Stimulated activated naive CD8-positive, alpha-beta T cell treated with anti-CD3 and anti-CD28 coated beads, Interleukin-15, amount 100 ng/mL, for 72 hours (primary cell): ENCODE measurements around the gene CCDC90B.
A peak's percentile ranks its signal among the peaks of the same experiment; 100 is the strongest.
"Not testable (repeated sequence)": the region's sequence is repeated elsewhere in the genome, so short reads cannot be mapped to it uniquely, and the experiment has no call there.

Source experiments
- ATAC-seq: fragments of 150-1000 bp; cut with Tn5 transposase; 2 replicates; pipeline ENCODE4 v1.10.0; 2021; ENCODE audit warnings: mild to moderate bottlenecking, moderate library complexity
- DNase-seq, 2 donors: peaks; one replicate each; pipeline ENCODE4 v3.0.0; 2021 to 2022
- H3K27ac Mint-ChIP-seq, 2 donors: one replicate each; pipeline ENCODE4 v1.8.0; 2022; ENCODE audit warnings: mild to moderate bottlenecking in 2 of 2, mixed read lengths in 2 of 2, moderate library complexity in 2 of 2
- H3K27me3 Mint-ChIP-seq: one replicate; pipeline ENCODE4 v1.8.0; 2022; ENCODE audit warnings: mixed read lengths
- H3K4me1 Mint-ChIP-seq: one replicate; pipeline ENCODE4 v1.8.0; 2022; ENCODE audit warnings: mild to moderate bottlenecking, mixed read lengths
- H3K4me3 Mint-ChIP-seq, 2 donors: one replicate each; pipeline ENCODE4 v1.8.0; 2022; ENCODE audit warnings: mild to moderate bottlenecking in 2 of 2, mixed read lengths in 2 of 2, moderate library complexity in 1 of 2
- H3K9me3 Mint-ChIP-seq, 2 donors: one replicate each; pipeline ENCODE4 v1.8.0; 2022; ENCODE audit warnings: mixed read lengths in 2 of 2

CCDC90B gene, protein sequence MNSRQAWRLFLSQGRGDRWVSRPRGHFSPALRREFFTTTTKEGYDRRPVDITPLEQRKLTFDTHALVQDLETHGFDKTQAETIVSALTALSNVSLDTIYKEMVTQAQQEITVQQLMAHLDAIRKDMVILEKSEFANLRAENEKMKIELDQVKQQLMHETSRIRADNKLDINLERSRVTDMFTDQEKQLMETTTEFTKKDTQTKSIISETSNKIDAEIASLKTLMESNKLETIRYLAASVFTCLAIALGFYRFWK

DNA sequence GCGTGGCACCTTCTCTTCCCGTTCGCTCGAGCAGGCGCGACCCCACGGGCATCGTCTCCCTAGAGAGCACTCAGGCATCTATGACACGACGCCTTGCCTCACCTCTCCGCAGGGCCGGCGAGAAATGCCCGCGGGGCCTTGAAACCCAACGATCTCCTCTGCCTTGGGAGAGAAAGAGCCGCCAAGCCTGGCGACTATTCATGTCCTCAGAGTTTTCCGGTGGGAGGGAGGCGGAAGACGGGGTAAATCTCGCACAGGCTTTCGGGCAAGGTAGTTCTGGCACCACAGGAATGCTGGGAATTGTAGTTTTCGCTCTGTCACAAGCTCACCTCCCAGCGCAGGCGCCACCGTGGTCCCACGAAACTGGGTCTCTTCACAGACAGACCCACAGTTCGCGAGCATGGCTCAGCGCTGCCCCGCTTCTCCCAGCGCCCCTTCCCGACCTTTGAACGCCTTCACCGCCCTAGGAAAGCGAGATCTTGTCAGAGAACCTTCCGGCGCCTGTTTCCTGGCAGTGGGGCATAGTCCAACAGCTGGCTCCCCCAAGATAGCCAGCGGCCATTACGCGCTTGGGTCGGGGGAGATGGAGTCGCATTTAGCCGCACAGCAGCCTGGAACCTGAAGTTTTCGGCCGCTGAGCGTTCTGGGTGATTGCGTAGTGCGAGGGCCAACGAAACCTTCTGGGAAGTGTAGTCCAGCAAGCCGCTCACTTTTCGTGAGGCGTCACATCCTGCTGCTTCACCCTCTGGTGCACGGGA is at the start of gene CCDC90B:
Gene CCDC90B (minus strand): TSS at position 597 of the 758 bp plus-strand sequence. CDS start 395 bp downstream, at position 202.
- peak; percentile 91 to 95 for DNase-seq
- Mint-ChIP-seq H3K4me1 (peaks cover 26% of the 10 kb centered on the region), H3K27me3 (no peaks in the 10 kb centered on the region), H3K9me3 (peaks cover 0 to 3% of the 10 kb centered on the region in 2 donors), H3K27ac (peak within 1 kb of the TSS; percentile 98 to 100), H3K4me3 (peak within 1 kb of the TSS; percentile 86 to 97)
- peak; percentile 95 for ATAC-seq

GRCh38 chr11:83335446-83336070 is 49.4 kb upstream of the CCDC90B start:
- ATAC-seq (no peak), DNase-seq (no peak)
- Mint-ChIP-seq H3K4me3 (no peak overlapping the region), H3K4me1 (no peaks in the 10 kb centered on the region), H3K27me3 (no peaks in the 10 kb centered on the region), H3K9me3 (no peaks in the 10 kb centered on the region), H3K27ac (no peak overlapping the region)

- Mint-ChIP-seq H3K27ac (no peak overlapping the region), H3K4me3 (no peak overlapping the region), H3K9me3 (peaks cover 0 to 9% of the 10 kb centered on the region in 2 donors), H3K4me1 (no peaks in the 10 kb centered on the region), H3K27me3 (peaks cover 7% of the 10 kb centered on the region)
- DNase-seq = no peak
- ATAC-seq = no peak
Observed at GRCh38 chr11:83330303-83330702, 44.1 kb upstream of the CCDC90B start.

GRCh38 chr11:83326326-83326725 is 40.2 kb upstream of the CCDC90B start:
- no peaks in the 10 kb centered on the region for H3K4me1 Mint-ChIP-seq
- no peak overlapping the region for H3K27ac Mint-ChIP-seq
- peaks cover 0 to 9% of the 10 kb centered on the region in 2 donors for H3K9me3 Mint-ChIP-seq
- ATAC-seq = no peak
- peaks cover 30% of the 10 kb centered on the region for H3K27me3 Mint-ChIP-seq
- H3K4me3 Mint-ChIP-seq = no peak overlapping the region
- DNase-seq = no peak

DNA sequence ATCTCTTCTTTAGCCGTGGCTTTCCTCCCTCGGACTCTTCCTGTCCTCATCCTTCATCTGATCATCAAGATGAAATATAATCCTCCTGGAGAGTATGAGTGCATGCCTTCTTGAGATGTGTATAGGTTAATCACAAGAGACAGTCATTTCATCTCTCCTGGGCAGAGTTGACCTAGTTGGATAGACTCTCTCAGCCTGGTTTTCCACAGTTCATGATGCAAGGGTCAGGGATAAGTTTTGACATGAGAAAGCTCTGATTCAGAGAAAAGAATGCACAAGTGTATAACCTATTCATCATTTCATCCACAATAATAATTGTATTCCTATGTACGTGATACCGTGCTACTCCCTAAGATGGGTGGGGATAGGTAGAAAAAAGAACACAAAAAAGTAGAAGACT is 33.2 kb upstream of the CCDC90B start:
- Mint-ChIP-seq H3K27ac (no peak overlapping the region), H3K4me3 (no peak overlapping the region), H3K9me3 (no peaks in the 10 kb centered on the region), H3K4me1 (no peaks in the 10 kb centered on the region), H3K27me3 (peaks cover 22% of the 10 kb centered on the region)
- ATAC-seq = no peak
- DNase-seq = no peak

- no peaks in the 10 kb centered on the region for H3K4me1 Mint-ChIP-seq
- H3K27me3 Mint-ChIP-seq = peaks cover 18% of the 10 kb centered on the region
- DNase-seq (no peak), ATAC-seq (no peak)
- H3K9me3 Mint-ChIP-seq = no peaks in the 10 kb centered on the region
- H3K4me3 Mint-ChIP-seq = no peak overlapping the region
- no peak overlapping the region for H3K27ac Mint-ChIP-seq
Observed at GRCh38 chr11:83318931-83319330, 32.8 kb upstream of the CCDC90B start.

DNA sequence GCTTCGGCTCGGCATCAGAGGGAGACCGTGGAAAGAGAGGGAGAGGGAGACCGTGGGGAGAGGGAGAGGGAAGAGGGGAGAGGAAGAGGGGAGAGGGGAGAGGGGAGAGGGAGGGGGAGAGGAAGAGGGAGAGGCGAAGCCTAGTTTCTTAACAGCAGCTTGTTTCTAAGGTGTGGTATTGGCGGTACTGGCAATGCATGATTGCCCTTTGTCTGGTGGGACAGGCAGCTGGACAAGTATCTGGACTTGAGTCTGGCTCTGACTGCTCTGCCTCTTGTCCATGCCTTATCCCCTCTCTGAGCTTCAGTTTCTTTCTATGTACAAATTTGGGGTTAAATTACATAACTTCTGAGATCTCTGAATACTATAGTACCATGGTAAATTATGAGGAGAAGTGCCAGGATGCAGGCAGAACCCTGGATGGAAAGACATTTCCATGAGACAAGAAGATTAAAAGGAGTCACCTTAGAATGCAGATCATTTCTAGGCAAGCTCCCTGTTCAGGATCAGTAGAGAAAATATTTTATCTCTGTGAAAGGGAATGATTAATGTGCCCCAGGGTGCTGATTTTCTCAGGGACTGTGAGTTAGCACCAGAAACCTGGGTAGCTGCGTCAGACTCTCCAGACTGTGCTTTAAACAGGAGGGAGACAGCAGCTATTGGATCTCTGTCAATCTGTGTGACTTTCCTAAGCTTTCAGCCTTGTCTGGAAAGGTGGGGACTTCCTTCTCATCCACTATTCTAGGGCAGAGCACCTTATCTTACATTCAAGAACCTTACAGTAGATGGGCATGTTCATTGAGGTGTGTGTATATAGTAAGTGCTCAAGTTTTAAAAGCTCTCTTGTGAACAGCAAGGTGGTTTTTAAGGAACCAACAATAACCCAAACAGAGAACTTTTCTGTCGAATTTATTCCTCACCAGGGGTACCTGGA is 31.9 kb upstream of the CCDC90B start:
- ATAC-seq (no peak), DNase-seq (no peak)
- no peaks in the 10 kb centered on the region for H3K4me1 Mint-ChIP-seq
- H3K27me3 Mint-ChIP-seq = peaks cover 10% of the 10 kb centered on the region
- no peak overlapping the region for H3K4me3 Mint-ChIP-seq
- no peaks in the 10 kb centered on the region for H3K9me3 Mint-ChIP-seq
- no peak overlapping the region for H3K27ac Mint-ChIP-seq

DNA sequence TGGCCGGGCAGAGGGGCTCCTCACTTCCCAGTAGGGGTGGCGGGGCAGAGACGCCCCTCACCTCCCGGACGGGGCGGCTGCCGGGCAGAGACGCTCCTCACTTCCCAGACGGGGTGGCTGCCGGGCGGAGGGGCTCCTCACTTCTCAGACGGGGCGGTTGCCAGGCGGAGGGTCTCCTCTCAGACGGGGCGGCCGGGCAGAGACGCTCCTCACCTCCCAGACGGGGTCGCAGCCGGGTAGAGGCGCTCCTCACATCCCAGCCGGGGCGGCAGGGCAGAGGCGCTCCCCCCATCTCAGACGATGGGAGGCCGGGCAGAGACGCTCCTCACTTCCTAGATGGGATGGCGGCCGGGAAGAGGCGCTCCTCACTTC is 30.7 kb upstream of the CCDC90B start:
- ATAC-seq, H3K9me3 Mint-ChIP-seq, H3K27ac Mint-ChIP-seq, H3K4me1 Mint-ChIP-seq, DNase-seq, H3K27me3 Mint-ChIP-seq, H3K4me3 Mint-ChIP-seq: not testable (repeated sequence)

GRCh38 chr11:83316143-83316896 is 30.2 kb upstream of the CCDC90B start:
- H3K4me1 Mint-ChIP-seq = not testable (repeated sequence)

DNA sequence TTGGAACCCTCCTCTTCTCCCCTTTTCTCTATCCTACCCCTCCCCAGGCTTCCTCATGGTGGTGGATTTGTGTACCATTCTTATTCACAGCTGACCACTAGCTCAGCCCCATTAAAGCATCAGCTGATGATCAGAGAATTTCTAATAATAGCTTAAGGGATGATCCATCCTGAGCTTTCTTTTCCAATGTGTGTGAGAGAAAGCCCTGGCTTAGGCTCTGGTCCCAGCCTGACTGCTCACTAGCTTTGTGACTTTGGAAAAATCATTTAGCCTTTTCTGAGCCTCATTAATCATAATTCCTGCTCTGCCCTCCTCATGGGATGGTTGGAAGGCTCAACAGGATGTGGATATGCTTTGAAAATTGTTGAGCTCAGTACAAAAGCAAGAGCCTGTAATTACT is 26.3 kb upstream of the CCDC90B start:
- DNase-seq = no peak
- ATAC-seq = no peak
- peaks cover 8% of the 10 kb centered on the region for H3K27me3 Mint-ChIP-seq
- H3K4me1 Mint-ChIP-seq = no peaks in the 10 kb centered on the region
- H3K27ac Mint-ChIP-seq = no peak overlapping the region
- no peak overlapping the region for H3K4me3 Mint-ChIP-seq
- H3K9me3 Mint-ChIP-seq = no peaks in the 10 kb centered on the region

More at GRCh38 chr11:83316143-83316896, 30.2 kb upstream of the CCDC90B start:
- not testable (repeated sequence) for H3K9me3 Mint-ChIP-seq, ATAC-seq, H3K27ac Mint-ChIP-seq, H3K27me3 Mint-ChIP-seq, H3K4me3 Mint-ChIP-seq, DNase-seq

- no peaks in the 10 kb centered on the region for H3K4me1 Mint-ChIP-seq
- H3K27me3 Mint-ChIP-seq = peaks cover 8% of the 10 kb centered on the region
- ATAC-seq = no peak
- no peak overlapping the region for H3K4me3 Mint-ChIP-seq
- no peak for DNase-seq
- no peak overlapping the region for H3K27ac Mint-ChIP-seq
- H3K9me3 Mint-ChIP-seq = no peaks in the 10 kb centered on the region
Observed at GRCh38 chr11:83311701-83312100, 25.5 kb upstream of the CCDC90B start.

DNA sequence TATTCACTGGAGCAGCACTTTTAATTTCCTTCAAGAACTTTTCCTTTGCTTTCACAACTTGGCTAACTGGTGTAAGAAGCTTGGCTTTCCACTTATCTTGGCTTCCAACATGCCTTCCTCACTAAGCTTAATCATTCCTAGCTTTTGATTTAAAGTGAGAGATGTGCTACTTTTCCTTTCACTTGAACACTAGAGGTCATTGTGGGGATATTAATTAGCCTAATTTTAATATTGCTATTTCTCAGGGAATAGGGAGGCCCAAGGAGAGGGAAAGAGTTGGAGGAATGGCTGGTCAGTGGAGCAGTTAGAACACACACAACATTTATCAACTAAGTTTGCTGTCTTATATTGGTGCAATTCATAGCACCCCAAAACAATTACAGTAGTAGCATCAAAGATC is 24.6 kb upstream of the CCDC90B start:
- H3K4me1 Mint-ChIP-seq = no peaks in the 10 kb centered on the region

GRCh38 chr11:83308536-83308935 is 22.4 kb upstream of the CCDC90B start:
- DNase-seq, H3K4me1 Mint-ChIP-seq, H3K27ac Mint-ChIP-seq, ATAC-seq, H3K9me3 Mint-ChIP-seq, H3K4me3 Mint-ChIP-seq, H3K27me3 Mint-ChIP-seq: not testable (repeated sequence)

More for the DNA sequence above, 24.6 kb upstream of the CCDC90B start:
- Mint-ChIP-seq H3K4me3 (no peak overlapping the region), H3K27me3 (peaks cover 8% of the 10 kb centered on the region), H3K27ac (no peak overlapping the region), H3K9me3 (no peaks in the 10 kb centered on the region)
- no peak for DNase-seq
- no peak for ATAC-seq

- Mint-ChIP-seq H3K4me1 (no peaks in the 10 kb centered on the region), H3K4me3 (no peak overlapping the region), H3K27ac (no peak overlapping the region), H3K27me3 (peaks cover 5% of the 10 kb centered on the region), H3K9me3 (no peaks in the 10 kb centered on the region)
- no peak for DNase-seq
- no peak for ATAC-seq
Observed at GRCh38 chr11:83306200-83307080, 20.3 kb upstream of the CCDC90B start.
